Stimulated activated CD4-positive, alpha-beta T cell treated with anti-CD3 and anti-CD28 coated beads, Interleukin-4, amount 100 ng/mL, for 48 hours (primary cell): ENCODE measurements around the gene RNF126.

Experiments
- DNase-seq, 2 donors: peaks; one replicate each; pipeline ENCODE4 v3.0.0-alpha.2; 2020; ENCODE audit warnings: low read depth in 2 of 2

Gene RNF126

DNA sequence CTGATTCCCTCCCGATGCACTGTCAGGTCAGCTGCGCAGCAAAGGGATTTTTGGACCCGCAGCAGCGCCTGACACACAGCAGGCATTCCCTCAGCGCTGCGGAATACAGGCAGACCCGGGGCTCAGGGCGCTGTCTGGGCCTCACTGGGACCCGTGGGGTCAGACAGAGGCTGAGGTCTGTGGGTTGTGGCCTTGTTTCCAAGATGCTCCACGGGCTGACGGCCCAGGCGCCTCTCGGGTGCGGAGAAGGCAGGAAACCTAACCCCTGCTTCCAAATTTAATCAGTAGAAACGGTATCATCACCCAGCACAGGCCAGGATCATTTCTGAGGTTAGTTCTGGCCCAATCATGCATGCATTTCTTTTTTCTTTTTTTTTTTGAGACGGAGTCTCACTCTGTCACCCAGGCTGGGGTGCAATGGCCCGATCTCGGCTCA lies 686 bp upstream of the RNF126 start:
- DNase-seq, result no peak

DNA sequence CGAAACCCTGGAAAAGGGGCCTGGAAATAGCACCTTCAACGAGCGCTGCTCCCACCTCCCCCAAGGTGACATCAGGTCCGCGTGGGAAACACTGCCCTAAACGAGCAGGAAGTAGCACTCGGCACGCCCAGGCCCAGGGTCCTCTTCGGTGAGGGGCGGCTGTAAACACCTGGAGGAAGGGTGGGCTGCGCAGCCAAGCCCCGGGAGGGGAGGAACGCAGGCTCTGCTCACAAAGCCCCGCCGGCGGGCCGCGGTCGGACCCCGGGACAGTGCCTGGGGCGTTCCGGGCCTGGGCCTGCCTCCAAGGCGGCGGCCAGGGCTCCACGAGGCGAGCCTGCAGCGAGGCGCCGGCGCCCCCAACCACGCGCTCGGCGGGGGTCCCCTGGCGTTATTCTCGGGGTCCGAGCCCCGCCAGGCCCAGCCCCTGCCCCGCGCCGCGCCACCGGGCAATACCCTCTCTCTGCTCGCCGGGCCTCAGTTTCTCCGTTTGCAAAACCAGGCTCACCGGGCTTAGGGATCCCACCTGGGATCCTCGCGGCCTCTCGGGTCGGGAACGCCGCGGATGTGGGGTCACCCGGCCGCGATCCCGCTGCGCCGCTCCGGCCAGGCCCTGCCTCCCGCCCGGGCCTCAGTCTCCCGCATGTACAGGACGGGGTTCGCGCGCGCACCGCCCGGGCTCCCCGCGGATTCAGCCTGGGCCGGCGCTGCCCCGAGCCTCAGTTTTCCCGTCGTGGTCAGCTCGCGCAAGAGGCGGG lies 630 bp downstream of the RNF126 start:
- DNase-seq, result peak; percentile 64 to 65

DNA sequence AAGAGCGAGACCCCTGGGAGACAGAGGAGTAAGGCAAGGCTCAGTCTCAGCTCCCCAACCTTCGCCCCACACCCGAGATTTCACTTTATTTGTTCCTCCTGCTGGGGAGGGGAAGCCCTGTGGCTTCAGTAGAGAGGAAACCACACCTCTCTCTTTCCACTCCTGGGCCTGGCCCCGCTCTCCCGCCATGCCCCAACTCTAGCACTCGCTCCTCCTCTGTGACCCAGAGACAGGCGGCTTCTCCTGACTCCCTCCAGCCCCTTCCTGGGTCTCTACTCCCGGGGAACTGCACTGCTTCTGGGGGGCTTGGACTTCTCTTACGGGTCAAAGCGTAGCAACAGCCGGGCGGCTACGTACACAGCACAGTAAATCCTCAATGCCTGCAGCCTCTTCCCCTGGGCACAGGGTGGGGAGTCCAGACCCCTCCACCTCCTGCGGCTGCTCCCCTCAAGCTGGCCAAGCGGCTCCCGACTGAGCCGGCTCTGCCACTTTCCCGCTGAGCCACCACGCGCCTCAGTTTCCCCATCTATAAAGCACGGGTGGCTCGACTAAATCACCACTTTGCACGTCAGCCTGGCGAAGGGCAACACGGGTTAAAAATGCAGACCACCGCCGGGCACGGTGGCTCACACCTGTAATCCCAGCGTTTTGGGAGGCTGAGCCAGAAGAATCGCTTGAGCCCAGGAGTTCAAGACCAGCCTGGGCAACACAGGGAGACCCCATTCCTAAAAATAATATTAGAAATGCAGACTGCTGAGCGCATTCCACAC lies 1.4 kb downstream of the RNF126 start:
- DNase-seq, result peak in 1 of 2 donors; percentile 57

DNA sequence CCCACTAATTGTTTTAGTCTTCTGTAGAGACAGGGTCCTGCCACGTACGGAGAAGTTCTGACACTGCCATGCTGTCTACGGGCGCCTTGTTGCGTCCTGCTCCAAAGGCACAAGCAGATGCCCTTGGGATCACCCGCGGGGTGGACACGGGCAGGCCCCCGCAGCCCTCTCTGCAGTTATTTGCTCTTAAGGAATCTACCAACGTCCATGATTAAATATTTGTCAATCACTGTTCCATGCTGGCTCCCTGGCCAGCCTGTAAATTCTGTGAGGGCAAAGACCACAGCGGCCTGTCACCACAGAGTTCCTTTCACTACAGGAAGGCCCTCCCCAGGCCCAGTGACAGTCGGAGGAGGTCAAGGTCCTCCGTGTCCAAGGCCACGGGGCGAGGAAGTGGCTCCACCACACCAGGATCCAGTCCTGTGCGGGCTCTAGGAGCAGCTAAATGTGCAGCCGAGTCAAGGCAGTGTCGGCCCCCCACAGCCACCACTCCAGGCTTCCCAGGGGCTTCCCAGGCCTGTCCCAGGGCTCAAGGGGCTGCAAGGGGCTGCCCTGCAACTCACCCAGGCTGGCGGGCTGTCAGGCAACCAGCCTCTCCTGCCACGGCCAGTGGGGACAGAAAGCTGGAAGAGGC lies 2.1 kb downstream of the RNF126 start:
- DNase-seq, result no peak

DNA sequence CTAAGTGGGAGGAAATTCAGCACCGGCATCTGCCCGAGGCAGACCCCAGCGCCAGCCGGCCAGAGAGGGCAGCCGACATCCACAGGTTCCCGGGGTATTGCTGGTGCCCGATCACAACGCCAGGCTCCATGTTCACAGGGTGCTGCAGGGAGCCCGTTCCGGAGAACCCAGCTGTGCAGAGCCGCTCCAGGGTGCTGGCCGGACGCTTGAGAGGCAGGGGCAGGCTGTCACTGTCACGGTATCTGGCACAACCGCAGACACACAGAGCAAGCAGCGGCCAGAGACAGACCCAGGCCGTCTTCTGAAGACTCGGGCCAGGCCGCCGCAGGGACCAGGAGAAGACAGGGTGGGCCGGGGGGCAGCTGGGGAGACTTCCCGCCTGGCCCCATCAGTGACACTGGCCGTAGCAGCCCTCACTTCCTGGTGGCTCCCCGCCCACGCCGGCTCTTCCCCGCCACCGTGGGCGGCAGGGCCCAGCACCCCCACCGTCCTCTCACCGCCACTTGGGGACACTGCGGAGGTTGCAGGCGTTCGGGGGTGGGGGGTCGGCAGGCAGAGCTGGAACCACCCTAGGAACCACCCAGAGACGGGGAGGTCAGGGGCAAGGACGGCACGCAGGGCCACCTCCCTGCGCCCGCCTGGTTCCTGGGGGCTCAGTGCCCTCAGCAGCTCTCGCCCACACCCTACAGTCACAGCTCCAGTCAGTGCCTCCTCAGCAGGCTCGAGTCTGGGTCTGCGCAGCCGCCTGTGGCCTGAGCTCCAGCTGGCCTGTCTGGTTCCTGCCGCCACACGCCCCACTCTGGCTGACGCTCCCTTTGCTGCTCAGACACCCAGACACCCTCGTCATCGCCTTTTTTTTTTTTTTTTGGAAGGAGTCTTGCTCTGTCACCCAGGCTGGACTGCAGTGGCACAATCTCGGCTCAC lies 3.8 kb downstream of the RNF126 start:
- DNase-seq, result no peak

DNA sequence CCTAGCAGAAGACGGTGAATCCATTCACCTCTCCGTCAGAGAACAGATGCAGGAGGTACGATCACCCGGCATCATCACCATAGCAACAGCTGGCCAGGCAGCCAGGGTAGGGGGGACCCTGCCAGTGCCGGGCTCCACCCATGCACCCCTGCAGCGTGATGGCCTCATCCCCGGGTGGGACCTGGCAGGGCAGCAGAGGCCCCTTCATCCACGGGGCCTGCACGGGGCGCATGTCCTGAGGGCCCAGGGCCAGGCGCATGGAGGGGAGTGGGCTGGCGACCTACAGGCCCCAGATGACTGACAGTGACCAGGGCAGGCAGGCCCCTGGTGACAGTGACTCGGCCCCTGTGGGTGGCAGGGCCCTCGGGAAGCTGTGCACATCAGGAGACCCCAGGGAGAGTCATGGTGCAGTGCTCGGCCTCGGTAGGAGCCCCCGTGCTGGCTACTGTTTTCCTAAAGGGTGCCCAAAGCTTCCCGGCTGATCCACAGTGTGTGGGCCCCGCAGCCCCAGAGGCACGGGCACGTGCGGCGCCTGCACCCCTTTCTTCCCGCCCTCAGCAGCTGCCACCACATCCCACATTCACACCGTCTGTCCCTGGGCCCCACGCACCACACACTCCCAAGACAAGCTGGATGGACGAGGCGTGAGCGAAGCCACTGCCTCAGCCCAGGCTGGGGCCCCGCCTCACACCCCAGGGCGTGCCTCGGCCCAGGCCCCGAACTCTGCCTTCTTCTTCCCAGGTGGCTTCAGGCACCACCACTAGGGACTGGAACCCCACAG lies 4.8 kb downstream of the RNF126 start:
- DNase-seq, result no peak

DNA sequence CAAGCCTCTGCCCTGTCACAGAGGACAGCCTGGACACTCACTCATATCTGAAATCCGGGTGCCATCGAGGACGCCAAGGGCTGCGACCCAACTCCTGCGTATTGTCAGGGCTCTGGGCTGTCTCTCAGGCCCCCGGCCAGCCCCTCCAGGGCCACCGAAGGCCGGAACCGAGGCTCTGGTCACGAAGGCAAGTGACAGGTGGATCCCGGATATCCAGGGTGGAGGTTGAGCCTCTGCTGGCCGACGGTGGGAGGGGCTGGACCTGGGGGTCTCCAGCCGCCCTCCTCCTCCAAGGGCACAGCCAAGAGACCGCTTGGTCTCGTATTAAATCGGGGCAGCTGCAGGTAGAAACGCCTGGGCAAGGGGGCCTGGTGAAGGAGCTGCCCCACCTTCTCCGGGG lies 5.4 kb downstream of the RNF126 start:
- DNase-seq, result no peak

DNA sequence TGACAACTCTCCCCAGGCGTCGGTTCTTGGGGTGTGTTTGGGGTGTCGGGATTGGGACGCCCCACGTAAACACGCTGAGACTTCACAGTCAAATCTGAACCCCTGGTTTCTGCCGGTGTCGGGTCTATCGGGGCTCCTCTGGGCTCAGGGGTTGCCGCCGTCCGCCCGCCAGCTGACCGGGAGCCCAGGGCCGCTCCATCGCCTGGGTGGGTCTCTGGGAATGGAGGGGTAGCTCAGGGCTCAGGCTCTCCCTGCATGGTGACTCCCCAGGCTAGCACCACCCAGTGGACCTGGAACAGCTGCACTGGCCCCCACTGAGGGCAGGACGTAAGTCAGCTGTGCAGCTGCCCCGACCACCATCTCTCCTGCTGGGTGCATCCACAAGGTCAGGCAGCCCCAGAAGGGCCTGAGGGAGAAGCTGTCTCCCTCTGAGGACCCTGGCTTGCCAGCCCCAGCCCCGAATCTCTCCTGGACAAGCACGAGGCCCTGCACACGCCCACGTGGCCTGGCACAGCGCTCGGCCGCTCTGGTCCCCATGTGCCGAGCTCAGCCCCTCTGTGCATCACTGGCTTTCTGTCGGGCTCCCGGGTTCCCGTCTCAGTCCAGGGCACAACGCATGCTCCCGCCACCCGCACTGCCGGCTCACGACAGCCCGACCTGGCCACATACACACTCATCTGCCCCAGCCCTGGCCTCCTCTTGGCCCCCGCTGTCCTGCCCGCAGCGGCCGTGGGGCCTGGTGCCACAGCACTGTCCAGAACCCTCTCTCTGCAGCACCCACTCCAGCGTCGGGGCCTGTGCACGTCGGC lies 6.1 kb downstream of the RNF126 start:
- no peak for DNase-seq

DNA sequence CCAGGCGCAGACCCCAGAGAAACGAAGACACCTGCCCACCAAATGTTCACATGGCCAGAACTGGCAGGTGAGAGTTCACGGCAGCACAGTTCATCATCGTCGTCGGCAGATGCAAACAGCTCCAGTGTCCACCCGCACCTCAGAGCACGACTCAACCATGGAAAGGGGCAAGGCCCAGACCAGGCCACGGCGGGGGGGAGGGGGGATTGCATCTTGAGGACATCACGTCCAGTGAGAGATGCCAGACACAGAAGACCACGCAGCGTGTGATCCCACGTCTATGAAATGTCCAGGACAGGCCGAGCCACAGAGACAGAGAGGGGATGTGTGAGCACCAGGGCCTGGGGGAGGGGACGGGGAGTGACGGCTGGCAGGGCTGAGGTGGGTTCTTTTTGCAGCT lies 7.3 kb downstream of the RNF126 start:
- DNase-seq, result no peak

DNA sequence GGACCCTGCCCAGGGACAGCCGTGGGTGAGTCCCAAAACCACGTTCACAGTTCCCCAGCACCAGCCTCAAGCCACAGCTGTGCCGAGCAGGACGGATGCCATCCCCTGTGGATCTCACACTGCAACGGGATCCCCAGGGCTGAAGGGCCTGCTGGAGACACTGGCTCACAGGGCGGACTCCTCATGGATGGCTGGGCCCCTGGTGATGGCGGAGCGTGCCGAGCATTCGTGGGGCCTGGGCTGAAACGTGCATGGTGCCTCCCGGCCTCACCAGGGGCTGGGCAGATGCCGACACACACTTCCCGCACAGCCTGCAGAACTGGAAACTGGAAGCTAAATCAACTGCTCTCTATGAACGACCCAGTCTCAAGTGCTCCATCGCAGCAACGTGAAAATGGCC lies 9.6 kb downstream of the RNF126 start:
- no peak for DNase-seq

DNA sequence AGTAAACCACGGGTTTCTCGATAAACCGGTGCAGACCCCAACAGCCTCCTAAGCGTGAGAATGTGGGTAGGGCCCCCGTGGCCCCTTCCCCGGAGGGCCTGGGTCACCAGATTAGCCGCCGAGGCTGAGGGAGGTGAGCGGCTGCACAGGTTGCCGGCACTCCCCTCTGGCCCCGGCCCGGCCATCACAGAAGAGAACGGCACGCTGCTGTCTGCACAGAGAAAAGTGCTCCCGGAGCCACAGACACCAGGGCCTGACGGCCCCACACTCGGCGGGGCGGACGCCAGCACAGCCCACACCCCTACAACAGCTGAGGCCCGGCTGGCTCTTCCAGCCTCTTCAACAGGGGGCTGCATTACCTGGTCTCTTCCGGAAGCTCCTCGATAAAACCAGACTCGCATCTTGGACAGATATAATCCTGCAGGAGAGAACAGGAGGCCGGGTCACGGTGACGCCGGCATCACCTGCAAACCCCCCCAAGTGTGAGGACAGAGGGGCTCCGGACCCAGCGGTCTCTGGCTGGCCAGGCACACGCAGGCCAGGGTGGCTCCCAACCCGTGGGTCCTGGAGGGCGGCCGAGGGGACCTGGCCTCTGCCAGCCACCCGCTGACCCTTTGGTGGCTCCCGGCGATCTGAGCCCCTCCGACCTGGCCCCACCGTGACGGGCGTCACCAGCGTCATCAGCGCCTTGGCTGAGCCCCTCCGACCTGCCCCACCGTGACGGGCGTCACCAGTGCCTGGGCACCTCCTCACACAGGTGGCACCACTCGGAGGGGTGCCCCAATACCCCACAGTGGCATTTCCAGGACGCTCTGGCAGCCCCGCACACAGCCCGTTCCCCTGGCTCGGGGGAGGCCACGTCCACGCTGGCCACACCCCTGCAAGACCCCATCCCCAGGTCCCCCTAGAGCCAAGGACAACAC lies 10.3 kb downstream of the RNF126 start:
- no peak for DNase-seq

DNA sequence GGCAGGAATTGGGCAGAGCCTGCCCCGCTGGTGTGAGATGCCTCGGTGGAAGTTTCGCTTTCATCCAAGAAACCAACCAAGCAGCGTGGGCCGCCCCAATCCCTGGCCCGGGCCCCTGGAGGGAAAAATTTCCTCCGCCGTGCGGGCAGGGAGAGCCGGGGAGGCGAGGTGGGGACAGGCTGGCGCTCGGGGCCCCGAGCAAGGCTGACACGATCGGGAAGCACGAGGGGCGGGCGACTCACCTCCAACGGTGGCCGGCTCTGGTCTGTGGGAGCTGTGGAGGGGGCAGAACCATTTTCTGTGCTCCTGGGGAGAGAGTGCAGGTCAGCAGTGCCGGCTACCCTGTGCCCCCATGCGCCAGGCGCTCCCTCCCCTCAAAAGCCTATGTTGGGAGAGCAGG lies 11.0 kb downstream of the RNF126 start:
- no peak for DNase-seq

DNA sequence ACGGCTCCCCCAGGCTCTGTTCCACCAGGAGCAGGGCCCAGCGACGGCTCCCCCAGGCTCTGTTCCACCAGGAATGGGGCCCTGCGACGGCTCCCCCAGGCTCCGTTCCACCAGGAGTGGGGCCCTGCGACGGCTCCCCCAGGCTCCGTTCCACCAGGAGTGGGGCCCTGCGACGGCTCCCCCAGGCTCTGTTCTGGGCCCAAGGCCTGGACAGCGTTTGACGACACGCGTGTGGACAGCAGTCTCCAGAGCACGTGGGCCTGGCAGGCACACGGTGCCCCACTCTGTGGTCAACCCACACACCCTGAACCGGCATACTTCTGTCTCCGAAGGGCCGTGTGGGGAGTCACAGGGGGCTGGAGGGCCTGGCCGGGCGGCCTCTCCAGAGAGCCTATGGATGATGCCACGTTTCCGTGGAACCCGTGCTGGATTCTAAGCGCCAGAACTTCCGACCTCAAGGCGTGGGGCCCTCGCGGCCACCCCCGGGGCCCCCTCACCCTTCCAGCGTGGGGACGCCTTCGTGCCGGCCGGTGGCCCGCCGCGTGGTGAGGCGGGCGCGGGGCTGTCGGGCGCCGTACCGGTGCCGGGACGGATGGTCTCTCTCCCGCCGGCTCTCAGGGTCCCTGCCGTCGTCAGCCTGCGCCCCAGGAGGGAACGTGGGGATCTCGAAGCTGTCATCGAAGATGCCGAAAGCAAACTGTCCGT lies 11.7 kb downstream of the RNF126 start:
- no peak for DNase-seq

DNA sequence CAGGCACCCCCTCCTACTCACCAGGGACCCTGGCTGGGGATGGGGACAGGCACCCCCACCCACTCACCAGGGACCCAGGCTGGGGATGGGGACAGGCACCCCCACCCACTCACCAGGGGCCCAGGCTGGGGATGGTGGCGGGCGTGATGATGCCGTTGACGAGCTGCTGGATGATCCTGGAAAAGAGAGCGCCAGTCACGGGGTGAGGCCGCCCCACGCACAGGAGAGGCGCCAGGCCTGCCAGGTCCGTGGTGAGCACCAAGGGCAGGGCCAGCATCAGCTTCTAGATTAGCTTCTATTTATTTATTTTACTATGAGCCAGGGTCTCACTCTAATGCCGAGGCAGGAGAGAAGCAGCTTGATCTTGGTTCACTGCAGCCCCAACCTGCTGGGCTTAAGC lies 12.9 kb downstream of the RNF126 start:
- DNase-seq, result no peak

DNA sequence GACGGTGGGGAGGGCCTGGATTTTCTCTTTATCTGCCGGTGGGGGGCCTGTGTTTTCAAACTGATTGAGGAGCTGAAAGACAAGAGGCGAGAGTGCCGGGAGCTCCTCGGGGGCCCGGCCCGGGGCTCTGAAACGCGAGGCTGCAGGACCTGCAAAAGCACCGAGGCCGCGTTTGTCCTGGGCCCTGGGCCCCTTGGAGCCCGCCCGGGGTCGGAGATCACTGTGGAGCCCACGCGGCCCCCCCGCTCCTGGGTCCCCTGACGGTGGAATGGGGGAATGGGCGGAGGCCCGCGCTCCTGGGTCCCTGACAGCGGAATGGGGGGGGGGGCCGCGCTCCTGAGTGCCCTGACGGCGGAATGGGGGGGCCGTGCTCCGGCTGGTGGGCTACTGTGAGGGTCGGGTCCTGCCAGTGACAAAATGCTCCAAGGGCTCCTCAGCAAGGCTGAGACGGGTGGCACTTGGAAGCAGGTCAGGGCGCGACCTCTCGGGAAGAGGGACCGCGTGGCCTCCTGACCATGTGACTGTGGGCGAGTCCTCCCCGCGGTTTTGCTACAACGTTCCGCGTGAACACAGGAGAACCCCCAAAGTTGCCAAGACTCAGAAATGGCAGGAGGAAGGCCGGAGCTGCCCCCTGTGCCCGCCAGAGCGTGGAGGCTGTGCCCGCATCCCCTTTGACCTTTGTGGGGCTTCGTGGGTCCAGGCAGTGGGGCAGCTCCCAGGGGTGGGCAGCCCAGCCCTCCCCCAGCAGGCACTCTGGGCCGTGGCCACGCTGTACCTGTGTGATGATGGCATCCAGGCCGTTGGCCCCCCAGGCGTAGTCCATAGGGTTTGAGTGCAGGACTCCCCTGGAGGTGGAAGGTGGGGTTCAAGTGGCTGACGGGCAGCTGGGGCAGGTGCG lies 13.9 kb downstream of the RNF126 start:
- no peak for DNase-seq

DNA sequence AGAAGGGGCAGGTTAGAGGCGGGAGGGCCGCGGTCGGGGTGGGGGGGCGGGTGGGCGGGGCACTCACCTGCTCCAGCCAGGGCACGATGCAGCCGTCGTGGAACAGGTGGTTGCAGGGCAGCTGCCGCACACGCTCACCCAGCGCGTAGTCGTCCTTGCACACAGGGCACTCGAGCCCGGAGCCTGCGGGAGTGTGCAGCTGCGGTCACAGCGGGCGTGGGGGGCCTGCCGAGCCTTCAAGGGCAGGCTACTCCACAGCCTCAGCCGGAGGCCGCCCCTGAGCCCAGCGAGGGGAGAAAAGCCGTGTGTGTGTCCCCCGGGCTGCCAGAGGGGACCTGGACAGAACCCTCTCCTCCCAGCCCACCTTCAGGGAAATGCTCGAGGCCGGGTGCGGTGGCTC lies 14.7 kb downstream of the RNF126 start:
- no peak for DNase-seq

DNA sequence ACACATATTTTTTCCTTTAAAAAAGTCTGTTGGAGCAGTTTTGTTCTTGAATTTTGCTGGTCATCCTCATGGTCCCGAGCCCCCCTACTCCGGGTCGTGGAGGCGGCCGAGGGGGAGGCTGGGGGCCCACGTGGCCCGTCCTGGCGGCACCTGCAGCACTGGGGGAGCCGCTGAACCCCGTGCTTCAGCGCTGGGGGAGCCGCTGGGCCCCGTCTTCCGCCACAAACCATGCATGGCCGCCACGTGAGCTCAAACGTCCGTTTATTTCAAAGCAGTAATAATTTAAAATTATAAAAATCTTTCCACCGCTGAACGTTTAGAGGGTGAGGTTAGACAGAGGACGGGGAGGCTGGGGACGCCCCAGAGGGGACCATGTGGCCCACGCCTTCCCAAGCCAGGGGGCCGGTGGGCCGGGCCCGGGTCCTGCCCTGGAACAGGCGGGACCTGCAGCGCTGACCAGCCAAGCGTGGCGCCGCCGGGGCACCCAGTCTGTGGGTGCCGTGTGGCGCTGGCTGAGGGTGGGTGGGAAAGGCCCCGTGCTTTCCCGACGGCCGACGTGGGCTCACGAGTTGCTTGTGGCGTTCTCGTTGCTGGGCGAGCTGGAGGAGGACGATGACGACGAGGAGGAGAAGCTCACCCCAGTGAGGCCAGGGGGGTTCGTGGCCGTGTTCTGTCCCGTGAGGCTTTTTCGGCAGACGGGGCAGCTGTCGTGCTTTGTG lies 15.3 kb downstream of the RNF126 start:
- DNase-seq, result no peak
